CD4-positive, alpha-beta T cell (primary cell): ENCODE measurements around the gene CORO7. TPM values are rescaled to one million over a fixed set of nuclear protein-coding genes. Genes with fewer than 3 reads are reported as not detected.

Experiments
- ATAC-seq: fragments of 200-7000 bp; cut with Tn5 transposase; one replicate; pipeline ENCODE4 v1.10.0; 2022; ENCODE audit warnings: mild to moderate bottlenecking; ENCODE audit not compliant: poor library complexity
- CTCF ChIA-PET: fragments of 350-600 bp; sonication (Branson Sonifier 250); formaldehyde crosslinking; loops from one replicate; lab custom pipeline; 2021; ENCODE audit warnings: antibody characterized with exemption, inconsistent platforms; lab: Charles Lee
- POLR2A ChIA-PET: fragments of 350-600 bp; sonication (Branson Sonifier 250); formaldehyde crosslinking; loops from one replicate; lab custom pipeline; 2021; ENCODE audit warnings: antibody characterized with exemption, inconsistent platforms; lab: Charles Lee
- DNase-seq, 14 experiments: peaks; one replicate each; pipeline ENCODE4 v3.0.0-alpha.2; 2013 to 2020; ENCODE audit warnings: mixed read lengths in 2 of 14
- H3K27ac ChIP-seq, 2 donors: one replicate each; pipeline versions ENCODE4 v1.5.1 to v1.7.0; 2013; ENCODE audit warnings: low read length in 2 of 2, low read depth in 1 of 2, mild to moderate bottlenecking in 1 of 2
- H3K27me3 ChIP-seq, 2 experiments: 1 replicate in 1 of 2; 2 replicates in 1 of 2; pipeline versions ENCODE4 v1.6.1 to v1.7.0; 2013; ENCODE audit warnings: low read length in 2 of 2, control low read depth in 1 of 2, mild to moderate bottlenecking in 1 of 2, moderate library complexity in 1 of 2; ENCODE audit not compliant: insufficient read depth in 2 of 2, control insufficient read depth in 1 of 2
- H3K36me3 ChIP-seq: one replicate; pipeline ENCODE4 v1.6.1; 2013; ENCODE audit warnings: low read length, control low read depth; ENCODE audit not compliant: insufficient read depth
- H3K4me1 ChIP-seq: one replicate; pipeline ENCODE4 v1.6.1; 2013; ENCODE audit warnings: low read length, control low read depth; ENCODE audit not compliant: insufficient read depth
- H3K4me3 ChIP-seq: one replicate; pipeline ENCODE4 v1.5.1; 2013; ENCODE audit warnings: mild to moderate bottlenecking, low read length, moderate library complexity
- H3K9me3 ChIP-seq, 2 experiments: 1 replicate in 1 of 2; 2 replicates in 1 of 2; pipeline versions ENCODE4 v1.6.1 to v1.7.0; 2013; ENCODE audit warnings: low read length in 2 of 2, mild to moderate bottlenecking in 2 of 2, control low read depth in 1 of 2, moderate library complexity in 1 of 2; ENCODE audit not compliant: control insufficient read depth in 1 of 2, insufficient read depth in 1 of 2
- H3K27ac Mint-ChIP-seq: one replicate; pipeline ENCODE4 v1.8.0; 2020; ENCODE audit warnings: mixed read lengths
- H3K27me3 Mint-ChIP-seq: one replicate; pipeline ENCODE4 v1.8.0; 2021; ENCODE audit warnings: mixed read lengths
- H3K36me3 Mint-ChIP-seq: one replicate; pipeline ENCODE4 v1.8.0; 2021; ENCODE audit warnings: low read depth, mixed read lengths
- H3K4me1 Mint-ChIP-seq: one replicate; pipeline ENCODE4 v1.8.0; 2021; ENCODE audit warnings: low read depth, mixed read lengths
- H3K4me3 Mint-ChIP-seq: one replicate; pipeline ENCODE4 v1.8.0; 2020; ENCODE audit warnings: mild to moderate bottlenecking, mixed read lengths
- H3K9me3 Mint-ChIP-seq: one replicate; pipeline ENCODE4 v1.8.0; 2020; ENCODE audit warnings: mixed read lengths
- CTCF ChIP-seq: fragments of 200-600 bp; IDR thresholded peaks from one replicate; pipeline ENCODE4 v1.8.0; 2022; ENCODE audit warnings: antibody characterized with exemption, mild to moderate bottlenecking
- intact Hi-C, 2 experiments: fragments of 100-400 bp; cut with DNase I in 1 of 2; cut with micrococcal nuclease in 1 of 2; formaldehyde crosslinking; loops; one replicate each; pipeline versions ENCODE4 v1.15.1 to v1.9.0; 2023 to 2025; cut with DNase I, micrococcal nuclease
- total RNA-seq, 174 experiments: library from RNA in 2 of 174; stranded (reverse) in 2 of 174; gene quantifications; one replicate each; pipeline ENCODE4 v1.2.3 and lab custom pipeline; 2021 to 2026

The CORO7 gene
- total RNA-seq, 2 experiments from 2014 or later = 801 to 805 TPM

- Mint-ChIP-seq H3K9me3 (no peaks in the 10 kb centered on the region), H3K4me3 (peak overlapping the region; percentile 30), H3K4me1 (peaks cover 11% of the 10 kb centered on the region), H3K36me3 (no peaks in the 10 kb centered on the region), H3K27ac (no peak overlapping the region), H3K27me3 (peaks cover 17% of the 10 kb centered on the region)
- no peak for TF ChIP-seq CTCF
- ChIA-PET POLR2A (interaction anchor here (1.5 to 1.7 kb wide), 2 partner anchors 11 to 44 kb away, joined by 4 to 6 read pairs; partner anchors contain the start of gene TFAP4), CTCF (interaction anchor here (1.1 kb wide), 1 partner anchor 11 kb away, joined by 5 read pairs; no protein-coding TSS in a partner anchor)
- peak in 1 of 14 experiments; percentile 35 for DNase-seq
- H3K27me3 ChIP-seq = peaks cover 26 to 33% of the 10 kb centered on the region in 2 experiments
- H3K4me3 ChIP-seq = no peak overlapping the region
- ATAC-seq = no peak
- H3K9me3 ChIP-seq = peaks cover 0 to 4% of the 10 kb centered on the region in 2 experiments
- no peak overlapping the region for H3K27ac ChIP-seq
- peaks cover 44% of the 10 kb centered on the region for H3K4me1 ChIP-seq
- H3K36me3 ChIP-seq = no peaks in the 10 kb centered on the region
- intact Hi-C loops = no loop called here
Observed at GRCh38 chr16:4316864-4317531, 99.4 kb downstream of the CORO7 start.

DNA sequence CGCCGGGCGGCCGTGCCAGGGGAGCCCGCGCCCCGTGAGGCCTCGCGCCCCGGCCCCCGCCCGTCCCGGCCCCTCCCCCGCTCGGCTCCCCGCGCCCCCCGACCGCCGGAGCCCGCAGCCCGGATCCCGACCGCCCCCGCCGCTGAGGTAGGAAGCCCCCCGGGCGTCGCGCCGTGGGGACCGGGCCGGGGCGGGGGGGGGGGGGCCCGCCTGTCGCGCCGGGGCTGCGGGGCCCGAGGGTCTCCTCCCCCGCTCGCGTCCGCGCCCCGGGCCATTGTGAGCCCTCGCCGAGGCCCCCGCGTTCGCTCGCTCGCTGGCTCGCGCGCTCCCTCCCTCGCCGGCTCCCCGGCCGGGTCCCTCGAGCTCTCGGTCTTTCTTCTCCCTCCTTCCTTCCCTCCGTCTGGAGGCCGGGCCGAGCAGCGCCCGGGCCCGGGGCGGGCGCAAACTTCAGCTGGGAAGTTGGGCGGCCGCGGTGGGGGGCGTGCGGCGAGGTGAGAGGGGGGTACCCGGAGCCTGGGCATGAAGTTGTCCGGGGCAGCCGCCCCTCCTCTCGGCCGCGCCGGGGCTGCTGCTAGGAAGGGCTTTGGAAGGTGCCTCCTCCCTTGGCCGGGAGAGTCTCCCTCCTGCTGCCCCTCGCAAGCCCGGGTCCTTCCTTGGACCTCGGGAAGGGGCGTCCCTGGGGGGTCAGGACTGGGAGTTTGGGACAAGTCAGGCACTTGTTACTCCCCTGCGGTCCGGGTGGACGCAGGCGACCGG lies 100.1 kb downstream of the CORO7 start:
- ATAC-seq = no peak
- CTCF ChIA-PET = no interaction called here

More for the DNA sequence above, 100.1 kb downstream of the CORO7 start:
- Histone ChIP-seq H3K27ac (no peak overlapping the region), H3K4me1 (peaks cover 44% of the 10 kb centered on the region), H3K27me3 (peaks cover 26 to 33% of the 10 kb centered on the region in 2 experiments), H3K36me3 (no peaks in the 10 kb centered on the region), H3K4me3 (no peak overlapping the region), H3K9me3 (peaks cover 0 to 4% of the 10 kb centered on the region in 2 experiments)
- Mint-ChIP-seq H3K4me3 (no peak overlapping the region), H3K27ac (no peak overlapping the region), H3K9me3 (no peaks in the 10 kb centered on the region), H3K4me1 (peaks cover 11% of the 10 kb centered on the region), H3K36me3 (no peaks in the 10 kb centered on the region), H3K27me3 (peaks cover 17% of the 10 kb centered on the region)
- TF ChIP-seq CTCF = no peak
- DNase-seq = peak in 3 of 14 experiments; percentile 15 to 35 (median 33)
- POLR2A ChIA-PET = interaction anchor here (1.5 to 1.7 kb wide), 2 partner anchors 10 to 43 kb away, joined by 4 to 6 read pairs; partner anchors contain the start of gene TFAP4
- intact Hi-C loops = no loop called here
